A673 (cell line): Measurements from ENCODE around the gene S100A12.

Source experiments
- CTCF ChIP-seq: fragments of 300-800, 200-600 bp; sonication (generic); conservative IDR thresholded peaks from 2 replicates; pipeline ENCODE4 v1.5.1; 2017; ENCODE audit warnings: low read depth, mild to moderate bottlenecking, antibody characterized with exemption, low read length, moderate library complexity, mixed read lengths
- EZH2 ChIP-seq: fragments of 200-600 bp; sonication (generic); IDR thresholded peaks from 2 replicates; pipeline ENCODE4 v1.6.1; 2017; ENCODE audit warnings: borderline replicate concordance, low read depth, mild to moderate bottlenecking, mixed read lengths, antibody characterized with exemption, low read length; ENCODE audit not compliant: poor library complexity, severe bottlenecking

- TF ChIP-seq CTCF: no peak
- TF ChIP-seq EZH2: no peak
Measured at GRCh38 chr1:153420306-153420705, 44.9 kb upstream of the S100A12 start.
